ENCODE measurements around the gene EPN1.

DNA sequence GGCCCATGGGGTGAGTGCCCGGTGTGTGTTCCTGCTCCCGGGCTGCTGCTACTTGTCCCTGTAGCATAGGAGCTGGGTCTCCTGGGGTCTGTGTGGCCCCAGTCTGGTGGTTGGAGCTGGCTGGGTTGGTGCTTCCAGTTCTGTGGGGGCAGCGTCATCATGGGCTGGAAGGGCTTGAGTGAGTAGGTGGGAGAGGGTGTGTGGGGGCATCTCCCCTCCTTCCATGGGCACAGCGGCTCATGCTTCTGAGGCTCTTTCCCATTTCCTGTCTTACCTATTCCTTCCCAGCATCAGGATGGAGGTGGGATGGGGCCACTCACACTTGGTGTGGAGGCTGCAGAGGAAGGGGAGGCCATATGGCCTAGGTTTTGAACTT lies 8.0 kb upstream of the EPN1 start:
- no peak for TF ChIP-seq TAF1 (conservative IDR thresholded peaks at IDR 0.05)
- TF ChIP-seq, protein P1, sequence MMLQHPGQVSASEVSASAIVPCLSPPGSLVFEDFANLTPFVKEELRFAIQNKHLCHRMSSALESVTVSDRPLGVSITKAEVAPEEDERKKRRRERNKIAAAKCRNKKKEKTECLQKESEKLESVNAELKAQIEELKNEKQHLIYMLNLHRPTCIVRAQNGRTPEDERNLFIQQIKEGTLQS (IDR thresholded peaks at IDR 0.05): no peak
- TF ChIP-seq, protein P2, sequence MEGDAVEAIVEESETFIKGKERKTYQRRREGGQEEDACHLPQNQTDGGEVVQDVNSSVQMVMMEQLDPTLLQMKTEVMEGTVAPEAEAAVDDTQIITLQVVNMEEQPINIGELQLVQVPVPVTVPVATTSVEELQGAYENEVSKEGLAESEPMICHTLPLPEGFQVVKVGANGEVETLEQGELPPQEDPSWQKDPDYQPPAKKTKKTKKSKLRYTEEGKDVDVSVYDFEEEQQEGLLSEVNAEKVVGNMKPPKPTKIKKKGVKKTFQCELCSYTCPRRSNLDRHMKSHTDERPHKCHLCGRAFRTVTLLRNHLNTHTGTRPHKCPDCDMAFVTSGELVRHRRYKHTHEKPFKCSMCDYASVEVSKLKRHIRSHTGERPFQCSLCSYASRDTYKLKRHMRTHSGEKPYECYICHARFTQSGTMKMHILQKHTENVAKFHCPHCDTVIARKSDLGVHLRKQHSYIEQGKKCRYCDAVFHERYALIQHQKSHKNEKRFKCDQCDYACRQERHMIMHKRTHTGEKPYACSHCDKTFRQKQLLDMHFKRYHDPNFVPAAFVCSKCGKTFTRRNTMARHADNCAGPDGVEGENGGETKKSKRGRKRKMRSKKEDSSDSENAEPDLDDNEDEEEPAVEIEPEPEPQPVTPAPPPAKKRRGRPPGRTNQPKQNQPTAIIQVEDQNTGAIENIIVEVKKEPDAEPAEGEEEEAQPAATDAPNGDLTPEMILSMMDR (IDR thresholded peaks at IDR 0.05; ENCODE audit: low read depth, low read length, missing input control): no peak
- no peak for TF ChIP-seq RAD21 (IDR thresholded peaks at IDR 0.05)
- TF ChIP-seq GABPA (IDR thresholded peaks at IDR 0.05 in 1 of 2, conservative IDR thresholded peaks at IDR 0.05 in 1 of 2): no peak
- TF ChIP-seq, protein P3, sequence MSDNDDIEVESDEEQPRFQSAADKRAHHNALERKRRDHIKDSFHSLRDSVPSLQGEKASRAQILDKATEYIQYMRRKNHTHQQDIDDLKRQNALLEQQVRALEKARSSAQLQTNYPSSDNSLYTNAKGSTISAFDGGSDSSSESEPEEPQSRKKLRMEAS (IDR thresholded peaks at IDR 0.05): no peak

All from liver (tissue), 3 donors.